Measurements from ENCODE around the gene ARFGEF2.
"Not testable (repeated sequence)": the region's sequence is repeated elsewhere in the genome, so short reads cannot be mapped to it uniquely, and the experiment has no call there.

ARFGEF2 gene

DNA sequence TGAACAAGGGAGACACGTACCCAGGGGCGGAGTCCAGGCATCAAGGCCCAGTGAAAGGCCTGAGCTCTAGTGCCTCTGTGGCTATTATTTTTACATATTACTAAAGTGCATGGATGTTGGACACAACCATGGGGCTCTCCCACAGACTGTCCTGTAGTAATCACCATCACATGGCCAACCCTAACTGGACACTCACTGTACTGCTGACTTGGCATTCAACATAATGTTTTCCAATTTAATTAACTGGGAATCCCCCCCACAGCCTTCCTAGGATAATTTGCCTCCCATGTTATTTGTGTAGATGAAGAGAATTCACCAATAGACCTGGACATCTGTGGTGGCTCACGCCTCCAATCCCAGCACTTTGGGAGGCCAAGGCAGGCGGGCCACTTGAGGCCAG lies 34.5 kb downstream of the ARFGEF2 start:
- no peak for DNase-seq

GRCh38 chr20:48957053-48957481 lies 35.6 kb downstream of the ARFGEF2 start:
- DNase-seq = no peak

- no peak for DNase-seq
These were observed 36.0 kb downstream of the ARFGEF2 start for GRCh38 chr20:48957533-48957932.

- no peak for DNase-seq
These were observed 37.2 kb downstream of the ARFGEF2 start for GRCh38 chr20:48958743-48959142.

DNA sequence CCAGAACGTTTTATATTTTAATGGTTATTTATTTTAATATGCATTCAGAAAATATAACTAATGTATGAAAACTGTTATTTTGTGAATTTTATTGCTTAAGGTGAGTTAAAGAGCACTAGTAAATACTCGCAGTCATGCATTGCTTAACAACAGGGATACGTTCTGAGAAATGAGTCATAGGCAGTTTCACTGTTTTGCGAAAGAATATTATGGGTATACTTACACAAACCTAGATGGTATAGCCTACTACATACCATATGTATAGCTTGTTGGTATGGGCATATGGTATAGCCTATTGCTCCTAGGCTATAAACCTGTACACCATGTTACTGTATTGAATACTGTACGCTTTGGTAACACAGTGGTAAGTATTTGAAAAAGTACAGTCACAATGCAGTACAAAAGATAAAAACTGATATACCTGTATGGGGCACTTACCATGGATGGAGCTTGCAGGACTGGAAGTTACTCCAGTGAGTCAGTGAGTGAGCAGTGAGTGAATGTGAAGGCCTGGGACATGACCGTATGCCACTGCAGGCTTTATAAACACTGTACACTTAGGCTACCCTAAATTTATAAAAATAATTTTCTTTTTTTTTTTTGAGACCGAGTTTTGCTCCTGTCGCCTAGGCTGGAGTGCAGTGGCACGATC lies 38.5 kb downstream of the ARFGEF2 start:
- DNase-seq = peak; percentile 56

GRCh38 chr20:48962421-48962820 lies 40.9 kb downstream of the ARFGEF2 start:
- no peak for DNase-seq

- no peak for DNase-seq
These were observed 41.7 kb downstream of the ARFGEF2 start for GRCh38 chr20:48962976-48963771.

- DNase-seq = no peak
These were observed 43.8 kb downstream of the ARFGEF2 start for GRCh38 chr20:48965189-48965910.

DNA sequence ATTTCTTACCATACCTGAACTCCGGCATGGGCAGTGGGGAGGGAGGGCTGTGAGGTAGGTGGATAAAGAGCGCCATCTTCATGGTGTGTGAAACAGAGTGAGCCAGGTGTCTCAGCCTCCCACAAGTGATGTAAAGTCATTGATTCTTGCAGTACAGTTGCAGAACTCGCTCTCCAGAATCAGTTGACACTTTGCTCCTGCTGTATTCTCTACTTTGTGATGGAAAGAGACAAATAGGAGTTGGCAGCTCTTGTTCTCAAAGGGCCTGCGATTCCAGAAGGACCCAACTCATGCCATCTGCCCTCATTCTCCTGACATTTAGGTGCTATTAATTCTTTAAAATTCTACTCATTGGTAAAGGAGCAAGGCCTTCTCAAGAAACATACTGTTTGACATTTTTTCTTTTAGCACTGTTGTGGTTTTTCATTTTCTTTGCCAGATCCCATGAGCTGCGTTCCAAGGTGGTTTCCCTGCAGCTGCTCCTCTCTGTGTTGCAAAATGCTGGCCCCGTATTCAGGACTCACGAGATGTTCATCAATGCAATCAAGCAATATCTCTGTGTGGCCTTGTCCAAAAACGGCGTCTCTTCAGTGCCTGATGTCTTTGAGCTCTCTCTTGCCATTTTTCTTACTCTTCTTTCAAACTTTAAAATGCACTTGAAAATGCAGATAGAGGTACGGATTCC lies 49.3 kb downstream of the ARFGEF2 start:
- DNase-seq = no peak

GRCh38 chr20:48971956-48972355 lies 50.4 kb downstream of the ARFGEF2 start:
- DNase-seq = no peak

GRCh38 chr20:48972816-48973215 lies 51.3 kb downstream of the ARFGEF2 start:
- DNase-seq = no peak

DNA sequence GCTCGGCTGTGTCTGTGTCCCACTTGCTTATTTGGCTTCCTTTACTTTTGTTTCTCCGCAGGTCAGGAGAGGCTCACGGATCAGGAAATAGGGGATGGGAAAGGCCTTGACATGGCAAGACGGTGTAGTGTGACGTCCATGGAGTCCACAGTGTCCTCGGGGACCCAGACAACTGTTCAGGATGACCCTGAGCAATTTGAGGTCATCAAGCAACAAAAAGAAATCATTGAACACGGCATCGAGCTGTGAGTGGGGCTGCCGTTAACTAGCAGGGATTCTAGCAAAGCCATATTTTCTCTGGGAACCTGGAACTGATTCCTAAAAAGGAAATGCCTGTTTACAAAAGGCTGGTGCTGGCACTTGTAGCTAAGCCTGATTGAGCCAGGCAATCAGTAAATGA lies 54.4 kb downstream of the ARFGEF2 start:
- no peak for DNase-seq

DNA sequence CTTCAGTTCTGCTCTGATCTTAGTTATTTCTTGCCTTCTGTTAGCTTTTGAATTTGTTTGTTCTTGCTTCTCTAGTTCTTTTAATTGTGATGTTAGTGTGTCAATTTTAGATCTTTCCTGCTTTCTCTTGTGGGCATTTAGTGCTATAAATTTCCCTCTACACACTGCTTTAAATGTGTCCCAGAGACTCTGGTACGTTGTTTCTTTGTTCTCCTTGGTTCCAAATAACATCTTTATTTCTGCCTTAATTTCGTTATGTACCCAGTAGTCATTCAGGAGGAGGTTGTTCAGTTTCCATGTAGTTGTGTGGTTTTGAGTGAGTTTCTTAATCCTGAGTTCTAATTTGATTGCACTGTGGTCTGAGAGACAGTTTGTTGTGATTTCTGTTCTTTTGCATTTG lies 58.5 kb downstream of the ARFGEF2 start:
- not testable (repeated sequence) for DNase-seq

DNA sequence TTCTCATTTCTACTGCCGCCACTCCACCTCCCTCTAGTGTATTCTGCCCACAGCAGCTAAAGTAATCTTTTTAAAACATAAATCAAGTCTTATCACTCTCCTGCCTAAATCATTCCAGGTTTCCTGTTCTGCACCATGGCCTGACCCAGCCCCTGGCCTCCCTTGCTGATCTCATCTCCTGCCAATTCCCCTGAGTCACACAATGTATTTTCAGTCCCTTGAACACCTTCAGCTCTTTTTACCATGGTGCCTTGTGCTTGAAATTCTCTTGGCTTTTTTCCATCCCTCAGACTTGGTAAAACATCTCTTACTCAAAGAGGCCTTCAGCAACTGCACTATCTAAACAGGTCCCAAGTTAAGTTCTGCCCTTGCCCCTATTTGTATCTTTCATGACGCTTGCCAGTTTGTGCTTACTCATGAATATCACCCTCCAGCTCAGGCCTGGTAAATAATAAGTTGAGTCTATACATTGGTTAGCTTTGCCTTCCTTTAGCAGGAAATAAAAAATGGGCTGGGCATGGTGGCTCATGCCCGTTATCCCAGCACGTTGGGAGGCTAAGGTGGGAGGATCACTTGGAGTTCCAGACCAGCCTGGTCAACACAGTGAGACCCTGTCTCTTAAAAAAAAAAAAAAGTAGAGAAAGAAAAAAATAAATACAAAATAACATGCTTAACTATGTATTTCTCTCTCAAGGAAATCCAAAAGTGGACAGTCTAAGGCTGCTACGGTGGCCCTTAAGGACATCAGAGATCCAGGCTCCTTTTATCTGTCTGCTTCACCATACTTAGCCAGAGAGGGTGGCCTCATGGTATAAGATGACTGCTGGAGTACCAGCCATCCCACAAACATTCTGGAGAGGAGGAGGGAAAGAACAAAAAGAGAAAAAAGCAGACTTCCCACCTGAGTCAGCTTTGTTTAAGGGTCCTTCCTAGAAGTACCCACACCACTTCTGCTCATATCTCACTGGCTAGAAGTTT lies 62.2 kb downstream of the ARFGEF2 start:
- no peak for DNase-seq

DNA sequence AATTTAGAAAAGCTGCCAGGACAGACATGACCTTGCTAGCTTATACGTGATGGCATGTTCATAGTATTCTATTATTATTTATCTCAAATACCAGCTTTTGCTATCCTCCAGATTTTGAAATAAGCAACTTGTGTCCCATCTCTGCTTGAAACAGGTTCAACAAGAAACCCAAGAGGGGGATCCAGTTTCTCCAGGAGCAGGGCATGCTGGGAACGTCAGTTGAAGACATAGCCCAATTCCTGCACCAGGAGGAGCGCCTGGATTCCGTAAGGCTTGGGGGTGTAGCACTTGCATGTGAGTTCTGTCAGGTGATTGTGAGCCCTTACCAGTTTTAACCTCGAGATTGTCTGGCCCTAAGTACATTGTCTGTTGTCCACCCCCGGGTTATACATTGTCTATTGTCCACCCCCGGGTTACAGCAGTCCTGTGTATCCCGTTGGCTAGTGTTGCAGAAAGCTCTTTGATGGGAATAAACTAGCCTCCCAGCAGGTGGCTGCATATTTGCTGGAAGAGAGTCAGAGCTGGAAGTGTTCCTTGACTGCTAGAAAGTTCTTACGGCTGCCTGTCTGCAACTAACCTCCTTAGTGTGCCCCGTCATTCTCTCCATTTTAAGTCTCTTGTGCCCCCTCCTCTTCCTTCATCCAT lies 63.2 kb downstream of the ARFGEF2 start:
- no peak for DNase-seq

GRCh38 chr20:48986899-48987298 lies 65.4 kb downstream of the ARFGEF2 start:
- DNase-seq = no peak

DNA sequence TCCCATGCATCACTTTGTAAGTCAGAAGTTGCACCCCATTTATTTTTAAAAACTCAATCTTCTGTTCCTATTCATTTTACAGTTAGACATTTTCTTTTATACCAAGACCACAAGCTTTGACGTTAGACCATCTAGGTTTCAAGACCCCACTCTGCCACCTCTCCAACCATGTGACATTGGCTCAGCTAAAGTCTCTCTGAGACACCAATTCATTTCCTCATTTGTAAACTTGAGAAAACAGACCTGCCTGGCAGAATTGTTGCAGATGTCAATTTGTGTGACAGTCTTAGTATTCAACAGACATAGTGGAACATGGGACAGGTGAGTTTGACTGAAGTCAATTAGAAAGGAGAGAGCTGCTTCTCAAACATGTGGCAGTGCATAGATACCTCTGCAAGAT lies 69.0 kb downstream of the ARFGEF2 start:
- DNase-seq = no peak

DNA sequence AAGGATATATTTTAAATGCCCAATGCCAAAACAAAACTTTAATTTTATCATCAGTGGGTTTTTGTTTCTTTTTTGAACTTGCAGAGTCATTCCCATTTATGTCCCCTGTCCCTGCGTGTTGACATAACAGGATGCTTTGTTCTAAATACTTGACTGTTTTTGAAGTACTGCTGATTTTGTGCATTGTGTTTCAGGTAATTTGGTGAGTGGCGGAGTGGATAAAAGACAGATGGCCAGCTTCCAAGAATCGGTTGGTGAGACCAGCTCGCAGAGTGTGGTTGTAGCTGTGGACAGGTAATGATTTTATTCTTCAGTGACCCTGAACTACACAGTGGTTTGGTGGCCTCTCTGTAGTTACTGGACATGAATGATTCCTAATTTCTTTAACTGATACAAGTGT lies 74.1 kb downstream of the ARFGEF2 start:
- DNase-seq = no peak

- DNase-seq = no peak
These were observed 78.7 kb downstream of the ARFGEF2 start for GRCh38 chr20:48999890-49000870.

DNA sequence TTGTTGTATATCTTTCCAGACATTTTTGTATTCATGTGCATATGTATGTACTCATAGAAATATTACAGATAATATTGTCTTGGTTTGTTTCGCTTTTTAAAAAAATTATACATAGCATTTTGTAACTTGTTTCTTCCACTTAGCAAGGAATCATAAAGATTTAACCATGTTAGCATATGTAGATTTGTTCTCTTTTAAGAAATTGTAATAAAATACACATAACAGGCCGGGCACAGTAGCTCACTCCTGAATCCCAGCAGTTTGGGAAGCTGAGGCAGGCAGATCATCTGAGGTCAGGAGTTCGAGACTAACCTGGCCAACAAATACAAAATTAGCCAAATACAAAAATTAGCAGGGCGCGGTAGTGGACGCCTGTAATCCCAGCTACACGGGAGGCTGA lies 80.2 kb downstream of the ARFGEF2 start:
- DNase-seq = no peak

All from activated CD4-positive, alpha-beta T cell treated with anti-CD3 and anti-CD28 coated beads, Interleukin-2, Interleukin-6, amounts not matched to agents 100 ng/mL and 50 ng/mL, durations not matched to agents 16 hours and 8 hours (primary cell).